GM20431 (cell line): ENCODE measurements around the gene APBB1IP.
"Not testable (repeated sequence)": the region's sequence is repeated elsewhere in the genome, so short reads cannot be mapped to it uniquely, and the experiment has no call there.

Experiments used
- in situ Hi-C: fragments of 300-500 bp; cut with MseI, MboI; formaldehyde crosslinking; loops from one replicate; pipeline ENCODE4 v1.15.0; 2020; ENCODE audit warnings: low sequenced_read_pairs; ENCODE audit not compliant: unreplicated experiment

APBB1IP gene

GRCh38 chr10:26440088-26440470 lies 1.9 kb downstream of the APBB1IP start:
- in situ Hi-C loops, result no loop called here

- in situ Hi-C loops, result no loop called here
Measured at GRCh38 chr10:26441491-26442214, 3.5 kb downstream of the APBB1IP start.

GRCh38 chr10:26445411-26446031 lies 7.4 kb downstream of the APBB1IP start:
- in situ Hi-C loops, result no loop called here

- in situ Hi-C loops, result no loop called here
Measured at GRCh38 chr10:26446258-26446657, 8.1 kb downstream of the APBB1IP start.

GRCh38 chr10:26448292-26448691 lies 10.2 kb downstream of the APBB1IP start:
- in situ Hi-C loops, result no loop called here

GRCh38 chr10:26448706-26449435 lies 10.7 kb downstream of the APBB1IP start:
- in situ Hi-C loops, result no loop called here

- in situ Hi-C loops, result no loop called here
Measured at GRCh38 chr10:26449726-26450125, 11.6 kb downstream of the APBB1IP start.

- in situ Hi-C loops, result no loop called here
Measured at GRCh38 chr10:26451903-26452302, 13.8 kb downstream of the APBB1IP start.

GRCh38 chr10:26453850-26454249 lies 15.7 kb downstream of the APBB1IP start:
- in situ Hi-C loops, result no loop called here

- in situ Hi-C loops, result no loop called here
Measured at GRCh38 chr10:26454891-26455290, 16.8 kb downstream of the APBB1IP start.

- in situ Hi-C loops, result no loop called here
Measured at GRCh38 chr10:26455567-26456315, 17.6 kb downstream of the APBB1IP start.

- in situ Hi-C loops, result no loop called here
Measured at GRCh38 chr10:26457088-26457487, 18.9 kb downstream of the APBB1IP start.

GRCh38 chr10:26460736-26461135 lies 22.6 kb downstream of the APBB1IP start:
- in situ Hi-C loops, result no loop called here

GRCh38 chr10:26463986-26464385 lies 25.8 kb downstream of the APBB1IP start:
- in situ Hi-C loops, result no loop called here

- in situ Hi-C loops, result no loop called here
Measured at GRCh38 chr10:26464632-26465280, 26.6 kb downstream of the APBB1IP start.

GRCh38 chr10:26466531-26466930 lies 28.4 kb downstream of the APBB1IP start:
- in situ Hi-C loops, result not testable (repeated sequence)

- in situ Hi-C loops, result no loop called here
Measured at GRCh38 chr10:26467639-26468038, 29.5 kb downstream of the APBB1IP start.

- in situ Hi-C loops, result no loop called here
Measured at GRCh38 chr10:26468291-26468690, 30.1 kb downstream of the APBB1IP start.

GRCh38 chr10:26468700-26469099 lies 30.6 kb downstream of the APBB1IP start:
- in situ Hi-C loops, result no loop called here

- in situ Hi-C loops, result no loop called here
Measured at GRCh38 chr10:26472492-26472778, 34.3 kb downstream of the APBB1IP start.
